ENCODE data around the gene AOC1. TPM values are rescaled to one million over a fixed set of nuclear protein-coding genes. Genes with fewer than 3 reads are reported as not detected.

The AOC1 gene
- total RNA-seq, 2 donors from 2014 or later: not detected

- no peak for DNase-seq (ENCODE audit: low spot score)
- Histone ChIP-seq H3K27ac (no peak overlapping the region), H3K27me3 (replicated peaks; ENCODE audit: insufficient read depth) (no peaks in the 10 kb centered on the region), H3K4me1 (ENCODE audit: control insufficient read depth in 1 of 2, low read depth in 2 of 2) (no peaks in the 10 kb centered on the region), H3K36me3 (no peaks in the 10 kb centered on the region), H3K9me3 (no peaks in the 10 kb centered on the region), H3K4me3 (no peak overlapping the region)
- TF ChIP-seq, protein P1, sequence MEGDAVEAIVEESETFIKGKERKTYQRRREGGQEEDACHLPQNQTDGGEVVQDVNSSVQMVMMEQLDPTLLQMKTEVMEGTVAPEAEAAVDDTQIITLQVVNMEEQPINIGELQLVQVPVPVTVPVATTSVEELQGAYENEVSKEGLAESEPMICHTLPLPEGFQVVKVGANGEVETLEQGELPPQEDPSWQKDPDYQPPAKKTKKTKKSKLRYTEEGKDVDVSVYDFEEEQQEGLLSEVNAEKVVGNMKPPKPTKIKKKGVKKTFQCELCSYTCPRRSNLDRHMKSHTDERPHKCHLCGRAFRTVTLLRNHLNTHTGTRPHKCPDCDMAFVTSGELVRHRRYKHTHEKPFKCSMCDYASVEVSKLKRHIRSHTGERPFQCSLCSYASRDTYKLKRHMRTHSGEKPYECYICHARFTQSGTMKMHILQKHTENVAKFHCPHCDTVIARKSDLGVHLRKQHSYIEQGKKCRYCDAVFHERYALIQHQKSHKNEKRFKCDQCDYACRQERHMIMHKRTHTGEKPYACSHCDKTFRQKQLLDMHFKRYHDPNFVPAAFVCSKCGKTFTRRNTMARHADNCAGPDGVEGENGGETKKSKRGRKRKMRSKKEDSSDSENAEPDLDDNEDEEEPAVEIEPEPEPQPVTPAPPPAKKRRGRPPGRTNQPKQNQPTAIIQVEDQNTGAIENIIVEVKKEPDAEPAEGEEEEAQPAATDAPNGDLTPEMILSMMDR (IDR thresholded peaks at IDR 0.05): no peak
- ATAC-seq (ENCODE audit: insufficient number of reproducible peaks, low FRiP score, low read depth): no peak
Observed at GRCh38 chr7:150855476-150856302, 3.4 kb downstream of the AOC1 start.

DNA sequence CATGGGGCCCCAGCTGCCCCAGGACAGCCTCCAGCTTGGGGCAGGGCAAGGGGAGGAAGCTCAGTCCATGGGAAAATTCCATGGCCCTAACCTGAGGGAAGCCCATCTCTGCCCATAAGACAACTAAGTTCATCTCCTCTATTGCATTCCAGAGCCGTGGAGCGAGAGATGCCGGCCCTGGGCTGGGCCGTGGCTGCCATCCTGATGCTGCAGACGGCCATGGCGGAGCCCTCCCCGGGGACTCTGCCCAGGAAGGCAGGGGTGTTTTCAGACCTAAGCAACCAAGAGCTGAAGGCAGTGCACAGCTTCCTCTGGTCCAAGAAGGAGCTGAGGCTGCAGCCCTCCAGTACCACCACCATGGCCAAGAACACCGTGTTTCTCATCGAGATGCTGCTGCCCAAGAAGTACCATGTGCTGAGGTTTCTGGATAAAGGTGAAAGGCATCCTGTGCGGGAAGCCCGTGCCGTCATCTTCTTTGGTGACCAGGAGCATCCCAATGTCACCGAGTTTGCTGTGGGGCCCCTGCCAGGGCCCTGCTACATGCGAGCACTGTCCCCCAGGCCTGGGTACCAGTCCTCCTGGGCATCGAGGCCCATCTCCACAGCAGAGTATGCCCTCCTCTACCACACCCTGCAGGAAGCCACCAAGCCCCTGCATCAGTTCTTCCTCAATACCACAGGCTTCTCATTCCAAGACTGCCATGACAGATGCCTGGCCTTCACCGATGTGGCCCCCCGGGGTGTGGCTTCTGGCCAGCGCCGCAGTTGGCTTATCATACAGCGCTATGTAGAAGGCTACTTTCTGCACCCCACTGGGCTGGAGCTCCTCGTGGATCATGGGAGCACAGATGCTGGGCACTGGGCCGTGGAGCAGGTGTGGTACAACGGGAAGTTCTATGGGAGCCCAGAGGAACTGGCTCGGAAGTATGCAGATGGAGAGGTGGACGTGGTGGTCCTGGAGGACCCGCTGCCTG, 4.3 kb downstream of the AOC1 start:
- Histone ChIP-seq H3K27me3 (replicated peaks; ENCODE audit: insufficient read depth) (no peaks in the 10 kb centered on the region), H3K4me1 (ENCODE audit: control insufficient read depth in 1 of 2, low read depth in 2 of 2) (no peaks in the 10 kb centered on the region), H3K36me3 (no peaks in the 10 kb centered on the region), H3K4me3 (no peak overlapping the region), H3K9me3 (no peaks in the 10 kb centered on the region), H3K27ac (no peak overlapping the region)
- DNase-seq (ENCODE audit: low spot score) (no peak), ATAC-seq (ENCODE audit: insufficient number of reproducible peaks, low FRiP score, low read depth) (no peak)
- TF ChIP-seq, protein P1 (IDR thresholded peaks at IDR 0.05): no peak

DNA sequence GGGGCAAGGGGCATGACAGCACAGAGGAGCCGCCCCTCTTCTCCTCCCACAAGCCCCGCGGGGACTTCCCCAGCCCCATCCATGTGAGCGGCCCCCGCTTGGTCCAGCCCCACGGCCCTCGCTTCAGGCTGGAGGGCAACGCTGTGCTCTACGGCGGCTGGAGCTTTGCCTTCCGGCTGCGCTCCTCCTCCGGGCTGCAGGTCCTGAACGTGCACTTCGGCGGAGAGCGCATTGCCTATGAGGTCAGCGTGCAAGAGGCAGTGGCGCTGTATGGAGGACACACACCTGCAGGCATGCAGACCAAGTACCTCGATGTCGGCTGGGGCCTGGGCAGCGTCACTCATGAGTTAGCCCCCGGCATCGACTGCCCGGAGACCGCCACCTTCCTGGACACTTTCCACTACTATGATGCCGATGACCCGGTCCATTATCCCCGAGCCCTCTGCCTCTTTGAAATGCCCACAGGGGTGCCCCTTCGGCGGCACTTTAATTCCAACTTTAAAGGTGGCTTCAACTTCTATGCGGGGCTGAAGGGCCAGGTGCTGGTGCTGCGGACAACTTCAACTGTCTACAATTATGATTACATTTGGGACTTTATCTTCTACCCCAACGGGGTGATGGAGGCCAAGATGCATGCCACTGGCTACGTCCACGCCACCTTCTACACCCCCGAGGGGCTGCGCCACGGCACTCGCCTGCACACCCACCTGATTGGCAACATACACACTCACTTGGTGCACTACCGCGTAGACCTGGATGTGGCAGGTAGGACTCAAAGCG, 5.1 kb downstream of the AOC1 start:
- Histone ChIP-seq H3K36me3 (no peaks in the 10 kb centered on the region), H3K4me3 (no peak overlapping the region), H3K27me3 (replicated peaks; ENCODE audit: insufficient read depth) (no peaks in the 10 kb centered on the region), H3K9me3 (no peaks in the 10 kb centered on the region), H3K27ac (no peak overlapping the region), H3K4me1 (ENCODE audit: control insufficient read depth in 1 of 2, low read depth in 2 of 2) (no peaks in the 10 kb centered on the region)
- TF ChIP-seq, protein P1 (IDR thresholded peaks at IDR 0.05): no peak
- ATAC-seq (ENCODE audit: insufficient number of reproducible peaks, low FRiP score, low read depth): no peak
- DNase-seq (ENCODE audit: low spot score): no peak

- no peak overlapping the region for H3K27ac ChIP-seq
- DNase-seq (ENCODE audit: low spot score): no peak
- no peak overlapping the region for H3K4me3 ChIP-seq
- TF ChIP-seq, protein P1 (IDR thresholded peaks at IDR 0.05): no peak
- H3K27me3 ChIP-seq (replicated peaks; ENCODE audit: insufficient read depth): no peaks in the 10 kb centered on the region
- H3K9me3 ChIP-seq: no peaks in the 10 kb centered on the region
- H3K4me1 ChIP-seq (ENCODE audit: control insufficient read depth in 1 of 2, low read depth in 2 of 2): no peaks in the 10 kb centered on the region
- no peaks in the 10 kb centered on the region for H3K36me3 ChIP-seq
- ATAC-seq (ENCODE audit: insufficient number of reproducible peaks, low FRiP score, low read depth): no peak
Observed at GRCh38 chr7:150858236-150859197, 6.2 kb downstream of the AOC1 start.

Data from thoracic aorta (tissue), 2 donors.